Measurements from ENCODE around the gene TTYH2. TPM values are rescaled to one million over a fixed set of nuclear protein-coding genes. Genes with fewer than 3 reads are reported as not detected.

Gene TTYH2
- total and polyA plus RNA-seq, 10 of the 15 experiments (the other 5 are each of a cell fraction or from before 2014, with no cell fraction given): 0.26 to 25.2 (median 6.6) TPM

DNA sequence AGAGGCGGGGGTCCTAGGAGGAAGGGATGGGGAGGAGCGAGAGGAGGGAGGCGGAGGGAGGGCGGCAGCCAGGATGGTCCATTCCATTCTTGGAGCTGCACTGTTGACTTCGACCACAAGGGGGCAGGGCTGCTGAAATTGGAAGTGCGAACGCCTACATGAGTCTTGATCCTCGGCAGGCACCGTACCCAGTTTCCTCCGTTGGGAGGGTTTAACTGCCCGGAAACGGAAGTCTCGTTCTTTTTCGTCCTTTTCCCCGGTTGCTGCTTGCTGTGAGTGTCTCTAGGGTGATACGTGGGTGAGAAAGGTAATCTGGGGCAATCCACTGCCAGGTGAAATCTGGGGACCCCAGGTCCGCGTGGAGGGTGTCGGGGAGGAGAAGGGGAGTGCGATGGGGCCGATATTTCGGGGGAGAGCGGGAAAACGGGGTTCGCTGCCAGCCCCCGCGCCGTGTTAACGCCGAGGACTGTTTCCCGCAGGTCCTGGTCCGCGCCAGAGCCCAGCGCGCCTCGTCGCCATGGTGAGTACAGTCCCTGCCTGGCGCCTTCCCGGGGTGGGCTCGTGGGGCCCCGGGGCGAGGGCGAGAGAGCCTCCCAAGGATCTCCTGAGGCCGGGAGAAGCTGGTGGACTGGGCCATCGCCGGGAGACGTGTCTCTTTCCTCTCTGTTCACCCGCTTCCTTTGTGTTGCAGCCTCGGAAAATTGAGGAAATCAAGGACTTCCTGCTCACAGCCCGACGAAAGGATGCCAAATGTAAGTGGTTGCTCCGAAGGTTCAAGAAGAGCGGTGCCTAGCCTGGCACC is 9.7 kb upstream of the TTYH2 start, which contains the start of gene RPL38 (continued):
- peak; percentile 60 for TF ChIP-seq SIX5 (IDR thresholded peaks at IDR 0.05; ENCODE audit: low read depth, low read length, severe bottlenecking)
- no peak for TF ChIP-seq ASH2L (IDR thresholded peaks at IDR 0.05; ENCODE audit: borderline replicate concordance, low read depth)
- peak; percentile 89 for TF ChIP-seq SIN3A (IDR thresholded peaks at IDR 0.05; ENCODE audit: low read depth, low read length)
- TF ChIP-seq, protein P1, sequence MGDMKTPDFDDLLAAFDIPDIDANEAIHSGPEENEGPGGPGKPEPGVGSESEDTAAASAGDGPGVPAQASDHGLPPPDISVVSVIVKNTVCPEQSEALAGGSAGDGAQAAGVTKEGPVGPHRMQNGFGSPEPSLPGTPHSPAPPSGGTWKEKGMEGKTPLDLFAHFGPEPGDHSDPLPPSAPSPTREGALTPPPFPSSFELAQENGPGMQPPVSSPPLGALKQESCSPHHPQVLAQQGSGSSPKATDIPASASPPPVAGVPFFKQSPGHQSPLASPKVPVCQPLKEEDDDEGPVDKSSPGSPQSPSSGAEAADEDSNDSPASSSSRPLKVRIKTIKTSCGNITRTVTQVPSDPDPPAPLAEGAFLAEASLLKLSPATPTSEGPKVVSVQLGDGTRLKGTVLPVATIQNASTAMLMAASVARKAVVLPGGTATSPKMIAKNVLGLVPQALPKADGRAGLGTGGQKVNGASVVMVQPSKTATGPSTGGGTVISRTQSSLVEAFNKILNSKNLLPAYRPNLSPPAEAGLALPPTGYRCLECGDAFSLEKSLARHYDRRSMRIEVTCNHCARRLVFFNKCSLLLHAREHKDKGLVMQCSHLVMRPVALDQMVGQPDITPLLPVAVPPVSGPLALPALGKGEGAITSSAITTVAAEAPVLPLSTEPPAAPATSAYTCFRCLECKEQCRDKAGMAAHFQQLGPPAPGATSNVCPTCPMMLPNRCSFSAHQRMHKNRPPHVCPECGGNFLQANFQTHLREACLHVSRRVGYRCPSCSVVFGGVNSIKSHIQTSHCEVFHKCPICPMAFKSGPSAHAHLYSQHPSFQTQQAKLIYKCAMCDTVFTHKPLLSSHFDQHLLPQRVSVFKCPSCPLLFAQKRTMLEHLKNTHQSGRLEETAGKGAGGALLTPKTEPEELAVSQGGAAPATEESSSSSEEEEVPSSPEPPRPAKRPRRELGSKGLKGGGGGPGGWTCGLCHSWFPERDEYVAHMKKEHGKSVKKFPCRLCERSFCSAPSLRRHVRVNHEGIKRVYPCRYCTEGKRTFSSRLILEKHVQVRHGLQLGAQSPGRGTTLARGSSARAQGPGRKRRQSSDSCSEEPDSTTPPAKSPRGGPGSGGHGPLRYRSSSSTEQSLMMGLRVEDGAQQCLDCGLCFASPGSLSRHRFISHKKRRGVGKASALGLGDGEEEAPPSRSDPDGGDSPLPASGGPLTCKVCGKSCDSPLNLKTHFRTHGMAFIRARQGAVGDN (IDR thresholded peaks at IDR 0.05): peak; percentile 75
- peak; percentile 27; the same call in 1 of the 2 replicates for TF ChIP-seq MTA3 (IDR thresholded peaks at IDR 0.05; ENCODE audit: borderline replicate concordance, low read length)
- TF ChIP-seq GABPA (IDR thresholded peaks at IDR 0.05; ENCODE audit: low read depth): peak; percentile 96
- TF ChIP-seq SMAD5 (IDR thresholded peaks at IDR 0.05; ENCODE audit: low read depth): peak; percentile 98
- 0 out of 3 replicates have a peak, but pooled peaks of 1 of the 2 experiments have one; percentile 5 for TF ChIP-seq EGR1 (IDR thresholded peaks at IDR 0.05; ENCODE audit: borderline replicate concordance in 1 of 2, low read depth in 2 of 2, low read length in 2 of 2)
- peak; percentile 81 for TF ChIP-seq HCFC1 (IDR thresholded peaks at IDR 0.05; ENCODE audit: low read length)
- peak; percentile 100 for TF ChIP-seq POLR2A (IDR thresholded peaks at IDR 0.05; ENCODE audit: low read depth, low read length)
- TF ChIP-seq CHD4 (IDR thresholded peaks at IDR 0.05): no peak
- TF ChIP-seq EED (IDR thresholded peaks at IDR 0.05; ENCODE audit: low read depth): no peak
- peak; percentile 99; the same call in 1 of the 2 replicates for TF ChIP-seq RBBP5 (conservative IDR thresholded peaks at IDR 0.05)
- TF ChIP-seq, protein P2, sequence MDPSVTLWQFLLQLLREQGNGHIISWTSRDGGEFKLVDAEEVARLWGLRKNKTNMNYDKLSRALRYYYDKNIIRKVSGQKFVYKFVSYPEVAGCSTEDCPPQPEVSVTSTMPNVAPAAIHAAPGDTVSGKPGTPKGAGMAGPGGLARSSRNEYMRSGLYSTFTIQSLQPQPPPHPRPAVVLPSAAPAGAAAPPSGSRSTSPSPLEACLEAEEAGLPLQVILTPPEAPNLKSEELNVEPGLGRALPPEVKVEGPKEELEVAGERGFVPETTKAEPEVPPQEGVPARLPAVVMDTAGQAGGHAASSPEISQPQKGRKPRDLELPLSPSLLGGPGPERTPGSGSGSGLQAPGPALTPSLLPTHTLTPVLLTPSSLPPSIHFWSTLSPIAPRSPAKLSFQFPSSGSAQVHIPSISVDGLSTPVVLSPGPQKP (IDR thresholded peaks at IDR 0.05; ENCODE audit: low read depth, low read length): peak; percentile 94
- peak; percentile 40; the same call in 1 of the 2 replicates for TF ChIP-seq ZSCAN29 (IDR thresholded peaks at IDR 0.05)
- no peak for TF ChIP-seq FOS (IDR thresholded peaks at IDR 0.05; ENCODE audit: borderline replicate concordance, extremely low read depth, insufficient read length)
- TF ChIP-seq, protein P3, sequence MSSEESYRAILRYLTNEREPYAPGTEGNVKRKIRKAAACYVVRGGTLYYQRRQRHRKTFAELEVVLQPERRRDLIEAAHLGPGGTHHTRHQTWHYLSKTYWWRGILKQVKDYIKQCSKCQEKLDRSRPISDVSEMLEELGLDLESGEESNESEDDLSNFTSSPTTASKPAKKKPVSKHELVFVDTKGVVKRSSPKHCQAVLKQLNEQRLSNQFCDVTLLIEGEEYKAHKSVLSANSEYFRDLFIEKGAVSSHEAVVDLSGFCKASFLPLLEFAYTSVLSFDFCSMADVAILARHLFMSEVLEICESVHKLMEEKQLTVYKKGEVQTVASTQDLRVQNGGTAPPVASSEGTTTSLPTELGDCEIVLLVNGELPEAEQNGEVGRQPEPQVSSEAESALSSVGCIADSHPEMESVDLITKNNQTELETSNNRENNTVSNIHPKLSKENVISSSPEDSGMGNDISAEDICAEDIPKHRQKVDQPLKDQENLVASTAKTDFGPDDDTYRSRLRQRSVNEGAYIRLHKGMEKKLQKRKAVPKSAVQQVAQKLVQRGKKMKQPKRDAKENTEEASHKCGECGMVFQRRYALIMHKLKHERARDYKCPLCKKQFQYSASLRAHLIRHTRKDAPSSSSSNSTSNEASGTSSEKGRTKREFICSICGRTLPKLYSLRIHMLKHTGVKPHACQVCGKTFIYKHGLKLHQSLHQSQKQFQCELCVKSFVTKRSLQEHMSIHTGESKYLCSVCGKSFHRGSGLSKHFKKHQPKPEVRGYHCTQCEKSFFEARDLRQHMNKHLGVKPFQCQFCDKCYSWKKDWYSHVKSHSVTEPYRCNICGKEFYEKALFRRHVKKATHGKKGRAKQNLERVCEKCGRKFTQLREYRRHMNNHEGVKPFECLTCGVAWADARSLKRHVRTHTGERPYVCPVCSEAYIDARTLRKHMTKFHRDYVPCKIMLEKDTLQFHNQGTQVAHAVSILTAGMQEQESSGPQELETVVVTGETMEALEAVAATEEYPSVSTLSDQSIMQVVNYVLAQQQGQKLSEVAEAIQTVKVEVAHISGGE (CRISPR knock-in tag; IDR thresholded peaks at IDR 0.05): no peak
- TF ChIP-seq, protein P4, sequence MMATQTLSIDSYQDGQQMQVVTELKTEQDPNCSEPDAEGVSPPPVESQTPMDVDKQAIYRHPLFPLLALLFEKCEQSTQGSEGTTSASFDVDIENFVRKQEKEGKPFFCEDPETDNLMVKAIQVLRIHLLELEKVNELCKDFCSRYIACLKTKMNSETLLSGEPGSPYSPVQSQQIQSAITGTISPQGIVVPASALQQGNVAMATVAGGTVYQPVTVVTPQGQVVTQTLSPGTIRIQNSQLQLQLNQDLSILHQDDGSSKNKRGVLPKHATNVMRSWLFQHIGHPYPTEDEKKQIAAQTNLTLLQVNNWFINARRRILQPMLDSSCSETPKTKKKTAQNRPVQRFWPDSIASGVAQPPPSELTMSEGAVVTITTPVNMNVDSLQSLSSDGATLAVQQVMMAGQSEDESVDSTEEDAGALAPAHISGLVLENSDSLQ (IDR thresholded peaks at IDR 0.05): peak; percentile 33; the same call in 1 of the 2 replicates
- peak; percentile 86; the same call in 1 of the 2 replicates for TF ChIP-seq STAT1 (conservative IDR thresholded peaks at IDR 0.05)
- no peak for TF ChIP-seq HDGF (IDR thresholded peaks at IDR 0.05)
- TF ChIP-seq NR2F1 (conservative IDR thresholded peaks at IDR 0.05): no peak
- TF ChIP-seq YY1 (IDR thresholded peaks at IDR 0.05; ENCODE audit: low read depth, low read length): peak; percentile 84

Measured in GM12878 (cell line).